Medulla oblongata (tissue), 1 donor: ENCODE results near the gene VAT1L.

ENCODE experiments used
- DNase-seq: peaks from one replicate; pipeline ENCODE4 v3.0.0-alpha.2; 2015; ENCODE audit errors: extremely low spot score

Gene VAT1L

DNA sequence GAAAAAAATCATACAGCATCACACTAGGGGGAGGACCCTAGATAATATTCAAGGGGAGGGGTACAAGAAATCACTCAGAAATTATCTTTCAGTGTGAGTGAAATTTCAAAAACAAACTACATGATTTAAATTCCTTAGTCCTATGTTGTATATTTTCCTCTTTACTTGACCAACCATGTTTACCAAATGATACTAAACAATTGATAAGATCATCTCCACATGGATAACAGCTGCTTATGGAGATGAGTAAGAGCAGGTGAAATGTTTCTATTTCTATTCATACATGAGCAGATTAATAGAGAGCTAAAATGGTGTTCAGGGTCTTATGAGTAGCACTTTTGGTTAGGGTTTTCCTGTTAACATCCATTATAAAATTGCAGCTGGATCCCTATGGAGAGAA lies 7.3 kb upstream of the VAT1L start:
- DNase-seq: no peak

DNA sequence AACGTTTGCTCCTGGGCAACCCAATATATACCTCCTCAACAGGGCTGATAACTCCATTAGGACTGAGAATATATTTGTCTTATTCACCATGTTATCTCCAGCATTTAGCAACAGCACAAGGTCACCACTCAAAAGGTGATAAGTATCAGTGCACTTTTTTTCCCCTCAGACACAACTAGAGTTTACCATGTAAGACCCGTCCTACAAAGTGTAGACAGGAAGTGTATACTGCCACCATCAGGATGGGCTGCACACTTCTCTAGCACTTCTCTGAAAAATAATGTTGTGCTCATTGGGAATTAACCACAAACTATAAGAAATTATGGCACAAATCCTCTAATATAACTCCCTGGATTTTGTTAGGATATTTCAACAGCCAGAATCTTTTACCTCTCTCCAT lies 5.7 kb upstream of the VAT1L start:
- no peak for DNase-seq

DNA sequence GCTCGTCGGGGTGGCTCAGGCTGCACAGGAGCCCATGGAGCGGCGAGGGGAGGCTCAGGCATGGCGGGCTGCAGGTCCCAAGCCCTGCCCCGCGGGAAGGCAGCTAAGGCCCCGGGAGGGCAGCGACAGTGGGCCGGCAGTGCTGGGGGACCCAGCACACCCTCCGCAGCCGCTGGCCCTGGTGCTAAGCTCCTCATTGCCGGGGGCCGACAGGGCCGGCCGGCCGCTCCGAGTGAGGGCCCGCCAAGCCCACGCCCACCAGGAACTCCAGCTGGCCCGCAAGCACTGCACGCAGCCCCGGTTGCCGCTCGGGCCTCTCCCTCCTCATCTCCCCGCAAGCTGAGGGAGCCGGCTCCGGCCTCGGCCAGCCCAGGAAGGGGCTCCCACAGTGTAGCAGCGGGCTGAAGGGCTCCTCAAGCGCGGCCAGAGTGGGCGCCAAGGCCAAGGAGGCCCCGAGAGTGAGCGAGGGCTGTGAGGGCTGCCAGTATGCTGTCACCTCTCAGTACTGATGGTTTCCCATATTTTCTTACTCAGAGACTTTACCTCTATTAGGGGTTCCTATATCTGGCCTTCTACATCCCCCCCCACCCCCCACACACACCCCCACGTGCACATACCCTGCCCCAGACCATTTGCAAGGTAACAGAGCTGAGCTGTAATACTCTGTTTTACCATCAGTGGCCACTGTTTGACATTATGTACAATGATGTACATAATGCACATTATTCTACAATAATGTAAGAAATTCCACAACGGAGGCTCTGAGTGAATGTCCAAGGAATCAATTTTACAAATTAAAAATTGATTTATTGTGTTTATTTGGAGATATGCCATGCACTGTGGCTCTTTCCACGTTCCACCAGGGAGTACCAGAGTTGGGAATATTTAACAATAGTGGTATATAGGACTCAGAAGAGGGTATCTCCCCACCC lies 3.7 kb upstream of the VAT1L start:
- DNase-seq: no peak

DNA sequence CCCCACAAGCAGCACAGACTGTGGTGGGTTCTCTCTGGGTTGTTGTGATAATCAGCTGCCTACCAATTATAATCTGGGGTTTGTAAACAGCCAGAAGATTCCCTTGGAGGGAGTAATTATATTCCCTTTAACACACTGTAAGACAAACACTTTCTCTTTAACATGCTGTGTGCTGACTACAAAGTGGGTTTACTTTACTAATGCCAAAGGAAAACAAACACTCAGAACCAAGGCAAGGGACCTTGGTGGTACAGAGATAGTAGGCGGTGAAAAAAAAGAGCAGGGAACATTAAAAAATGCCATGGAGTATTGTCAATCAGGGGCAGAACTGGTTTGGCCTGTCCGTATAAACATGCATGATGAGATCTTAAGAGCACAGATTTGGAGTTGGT lies 3.0 kb upstream of the VAT1L start:
- no peak for DNase-seq

DNA sequence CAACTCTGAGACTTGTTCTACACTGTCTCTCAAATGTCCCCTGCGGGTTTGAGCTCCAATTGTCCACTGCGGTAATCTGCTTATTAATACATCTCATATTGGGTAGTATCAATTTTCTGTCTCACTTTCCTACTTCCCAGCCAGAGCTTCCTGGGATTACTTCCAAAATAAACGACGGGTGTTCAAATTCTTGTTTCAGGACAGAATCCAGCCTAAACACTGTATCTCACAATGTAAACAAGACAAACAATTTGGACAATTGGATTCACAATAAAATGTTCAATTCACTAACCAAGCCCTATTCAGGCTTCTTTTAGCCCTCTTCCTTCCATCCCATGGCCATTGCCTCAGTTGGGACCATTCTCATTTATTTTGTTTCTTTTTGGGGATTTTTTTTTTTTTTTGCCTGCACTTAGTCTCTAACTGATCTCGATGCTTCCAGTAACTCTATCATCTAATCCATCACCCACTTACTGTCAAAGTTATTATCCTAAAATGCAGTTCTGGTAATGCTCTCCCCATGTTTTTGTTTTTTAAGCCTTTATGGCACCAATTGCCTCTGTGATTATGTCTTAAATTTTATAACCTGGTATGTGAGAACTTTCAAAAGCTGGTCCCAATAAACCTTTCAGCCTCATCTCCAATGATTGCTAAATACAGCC lies 2.0 kb upstream of the VAT1L start:
- DNase-seq: no peak

DNA sequence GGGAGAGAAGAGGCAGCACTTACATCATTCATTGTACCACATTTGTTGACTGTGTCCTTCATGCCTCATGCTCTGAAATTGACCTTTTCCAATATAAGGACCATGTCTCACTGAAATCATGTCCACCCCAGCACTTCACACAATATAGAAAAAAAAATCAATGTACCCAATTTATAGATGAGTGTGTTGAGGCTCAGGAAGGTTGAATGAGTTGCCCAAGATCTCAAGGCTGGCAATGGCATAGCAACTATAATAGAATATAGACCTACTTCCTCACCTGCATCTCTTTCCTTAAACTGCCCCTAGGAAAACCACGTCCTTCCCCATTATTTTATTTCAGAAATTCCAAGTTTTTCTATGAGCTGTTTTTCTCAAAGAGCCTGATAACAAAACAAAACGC lies 912 bp upstream of the VAT1L start:
- DNase-seq: no peak

DNA sequence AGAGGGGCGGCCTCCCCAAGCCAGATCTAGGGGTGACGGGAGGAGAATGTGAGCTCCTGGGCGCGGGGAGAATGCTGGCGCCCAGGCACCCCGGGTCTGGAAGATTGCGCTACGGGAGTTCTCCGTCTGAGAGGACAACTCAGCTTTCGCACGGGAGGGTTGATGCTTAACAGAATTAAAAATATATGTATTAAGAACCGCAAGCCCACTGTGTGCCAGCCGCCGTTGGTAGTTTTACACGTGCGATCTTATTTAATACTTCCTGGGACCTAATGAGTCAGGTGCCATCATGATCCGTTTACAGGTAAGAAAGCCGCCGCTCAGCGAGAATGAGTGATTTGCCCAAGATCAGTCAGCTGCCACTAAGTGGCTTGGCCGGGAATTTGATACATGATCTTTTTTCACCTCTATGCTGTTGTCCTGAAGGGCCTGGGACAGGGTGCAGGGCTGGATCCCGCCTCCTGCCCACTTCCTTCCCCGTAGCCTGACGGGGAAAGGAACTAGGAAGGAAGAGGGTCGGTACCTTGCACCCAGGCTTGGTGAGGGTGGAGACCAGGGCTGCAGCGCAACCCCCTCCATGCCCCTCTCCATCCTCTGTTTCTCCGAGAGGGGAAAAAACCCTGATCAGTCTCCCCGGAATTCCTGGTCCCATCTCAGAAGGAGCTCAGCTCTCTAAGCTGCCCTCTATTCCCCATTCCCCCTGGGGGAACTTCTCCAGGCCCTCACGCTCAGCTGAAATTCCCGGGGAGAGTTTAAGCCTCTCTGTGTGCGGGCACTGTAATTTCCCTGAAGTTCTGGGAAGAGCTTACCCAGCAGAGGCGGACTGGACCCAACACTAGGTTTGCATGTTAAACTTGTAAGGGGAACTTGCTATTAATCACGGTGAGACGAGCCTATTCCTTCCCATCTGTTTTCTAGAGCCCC lies 983 bp downstream of the VAT1L start:
- no peak for DNase-seq

- DNase-seq: no peak
Measured at GRCh38 chr16:77790009-77790372, 1.6 kb downstream of the VAT1L start.

DNA sequence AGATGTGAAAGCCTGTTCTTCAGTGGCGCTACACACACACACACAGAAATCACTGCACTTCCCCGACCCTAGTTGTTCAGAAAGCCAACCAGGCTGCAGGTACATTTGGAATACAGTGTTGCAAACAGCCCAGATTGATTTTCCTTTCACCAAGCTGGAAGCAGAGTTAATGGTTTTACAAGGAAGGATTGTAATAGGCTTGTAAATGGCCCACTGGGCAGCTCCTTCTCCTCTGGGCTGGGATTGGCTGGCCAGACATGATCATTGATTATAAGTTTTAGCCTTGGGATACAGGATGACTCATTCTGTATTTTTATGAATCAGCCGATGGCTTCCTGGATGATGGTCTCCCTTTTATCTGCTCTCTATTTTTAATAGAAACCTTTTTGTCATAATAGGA lies 2.5 kb downstream of the VAT1L start:
- no peak for DNase-seq

- no peak for DNase-seq
Measured at GRCh38 chr16:77793417-77793816, 5.1 kb downstream of the VAT1L start.

GRCh38 chr16:77794586-77794985 lies 6.2 kb downstream of the VAT1L start:
- no peak for DNase-seq

DNA sequence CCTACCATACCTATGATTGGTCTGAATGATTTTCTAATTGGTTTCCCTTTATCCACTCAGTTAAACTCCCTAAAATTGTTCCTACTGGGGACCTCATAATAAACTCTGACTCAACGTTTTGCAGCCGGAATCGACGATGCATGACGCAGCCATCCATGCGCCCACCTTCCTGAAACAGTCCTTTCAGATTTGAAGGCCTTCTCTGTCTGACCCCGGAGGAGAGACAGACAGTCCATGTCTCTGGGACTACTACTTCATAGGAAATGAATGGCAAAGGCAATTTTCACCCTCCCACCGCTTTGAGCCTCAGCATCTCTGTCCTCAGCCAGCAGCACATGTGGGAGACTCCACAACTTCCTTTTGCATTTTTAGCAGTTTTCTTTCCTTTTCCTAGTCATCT lies 13.5 kb downstream of the VAT1L start:
- no peak for DNase-seq

DNA sequence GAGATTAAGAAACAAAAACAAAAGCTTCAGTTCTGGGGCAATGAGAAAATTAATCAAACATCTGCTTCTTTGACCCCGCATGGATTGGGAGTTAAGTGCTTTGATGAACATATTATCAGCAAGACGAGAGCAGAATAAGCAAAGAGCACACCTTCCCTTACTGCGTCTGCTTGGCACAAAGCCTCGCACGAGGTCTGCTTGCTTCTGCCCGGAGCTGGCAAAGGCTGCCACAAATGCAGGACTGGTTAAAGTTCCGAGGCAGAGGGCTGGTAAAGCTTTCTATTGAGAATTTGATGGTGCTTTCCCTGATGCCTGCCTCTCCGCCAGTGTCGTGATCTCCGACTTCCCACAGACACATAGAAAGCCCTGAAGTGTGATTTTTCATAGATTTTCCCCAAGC lies 17.0 kb downstream of the VAT1L start:
- no peak for DNase-seq

GRCh38 chr16:77807021-77807420 lies 18.7 kb downstream of the VAT1L start:
- no peak for DNase-seq

- no peak for DNase-seq
Measured at GRCh38 chr16:77812856-77813500, 24.6 kb downstream of the VAT1L start.

DNA sequence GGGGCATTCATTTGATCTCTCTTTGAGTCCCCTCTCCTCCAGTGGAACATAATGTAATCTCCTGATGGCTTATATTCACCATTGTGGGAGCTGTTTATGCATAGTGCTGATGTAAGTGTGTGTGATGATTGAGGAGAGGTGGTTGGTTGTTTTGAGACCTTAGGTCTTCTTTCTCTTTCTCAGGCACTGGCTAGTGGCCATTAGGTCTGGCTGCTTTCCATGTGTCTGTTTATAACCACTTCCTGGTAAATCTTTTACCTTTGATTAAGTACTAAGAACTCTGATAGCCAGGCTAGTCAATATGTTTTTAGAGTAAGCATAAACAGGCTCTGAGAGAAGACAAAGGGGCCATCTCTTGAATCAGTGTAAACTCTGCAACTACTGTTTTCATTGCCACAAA lies 27.9 kb downstream of the VAT1L start:
- no peak for DNase-seq

DNA sequence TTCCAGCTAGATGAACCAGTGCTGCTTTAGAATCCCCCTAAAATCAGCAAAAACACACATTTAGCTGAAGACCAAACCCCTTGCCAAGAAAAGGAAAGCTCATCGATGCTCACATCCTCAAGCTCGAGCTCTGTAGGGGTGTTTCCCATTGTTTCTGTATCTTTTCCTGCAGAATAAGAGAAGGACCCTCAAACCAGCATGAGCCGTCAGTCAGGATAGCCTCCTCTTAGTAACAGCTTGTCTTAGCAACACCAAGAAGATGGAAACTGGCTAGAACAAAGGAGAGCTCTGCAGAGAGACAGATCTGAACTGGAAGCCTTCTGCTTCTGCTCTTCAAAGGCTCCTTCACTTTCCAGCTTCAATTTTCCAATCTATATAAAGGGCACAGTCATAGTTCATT lies 32.0 kb downstream of the VAT1L start:
- no peak for DNase-seq

DNA sequence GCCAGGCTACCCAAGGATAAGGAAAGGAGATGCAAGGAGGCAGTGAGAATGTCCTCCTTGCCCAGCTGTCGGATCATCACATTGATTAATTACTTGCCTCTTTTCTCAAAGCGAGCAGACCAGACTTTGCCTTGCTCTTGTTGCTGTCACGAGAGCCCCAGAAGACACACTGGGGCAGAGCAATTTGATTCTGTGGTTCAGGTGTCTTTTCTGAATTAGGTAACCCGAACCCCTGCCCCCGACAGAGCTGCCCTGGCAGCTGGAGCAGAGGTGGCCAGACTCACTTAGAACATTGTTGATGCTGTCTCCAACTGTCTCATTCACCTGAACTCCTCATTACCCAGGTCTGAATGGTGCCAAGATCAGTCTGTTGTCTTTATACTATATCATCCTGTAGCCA lies 34.3 kb downstream of the VAT1L start:
- no peak for DNase-seq

- DNase-seq: no peak
Measured at GRCh38 chr16:77823067-77823466, 34.7 kb downstream of the VAT1L start.

GRCh38 chr16:77825196-77825595 lies 36.8 kb downstream of the VAT1L start:
- no peak for DNase-seq

- no peak for DNase-seq
Measured at GRCh38 chr16:77827032-77827431, 38.7 kb downstream of the VAT1L start.
